H9 (cell line): ENCODE data around the gene DEFB121. TPM values are rescaled to one million over a fixed set of nuclear protein-coding genes. Genes with fewer than 3 reads are reported as not detected.

Source experiments
- DNase-seq: peaks from one replicate; pipeline ENCODE4 v3.0.0-alpha.2; 2017
- H2AFZ ChIP-seq: one replicate; pipeline ENCODE4 v1.6.1; 2013; ENCODE audit warnings: mild to moderate bottlenecking, low read length, control low read depth, moderate library complexity
- H2AK5ac ChIP-seq: 2 replicates; pipeline ENCODE4 v1.6.1; 2013; ENCODE audit warnings: low read length, control low read depth, mixed read lengths; ENCODE audit not compliant: insufficient read length
- H2BK120ac ChIP-seq: one replicate; pipeline ENCODE4 v1.6.1; 2013; ENCODE audit warnings: low read depth, mild to moderate bottlenecking, low read length, control low read depth, inconsistent platforms; ENCODE audit not compliant: poor library complexity, severe bottlenecking
- H2BK12ac ChIP-seq: 2 replicates; pipeline ENCODE4 v1.6.1; 2013; ENCODE audit warnings: low read length, control low read depth, mixed read lengths, low read depth; ENCODE audit not compliant: insufficient read length
- H2BK15ac ChIP-seq: 2 replicates; pipeline ENCODE4 v1.6.1; 2013; ENCODE audit warnings: low read depth, low read length, control low read depth
- H2BK20ac ChIP-seq: one replicate; pipeline ENCODE4 v1.6.1; 2013; ENCODE audit warnings: low read depth, mild to moderate bottlenecking, low read length, control low read depth, inconsistent platforms; ENCODE audit not compliant: poor library complexity, severe bottlenecking
- H2BK5ac ChIP-seq: 2 replicates; pipeline ENCODE4 v1.6.1; 2013; ENCODE audit warnings: low read length, control low read depth, mixed read lengths; ENCODE audit not compliant: insufficient read length
- H3K14ac ChIP-seq: 2 replicates; pipeline ENCODE4 v1.6.1; 2013; ENCODE audit warnings: low read length, control low read depth; ENCODE audit not compliant: insufficient read depth
- H3K18ac ChIP-seq: 2 replicates; pipeline ENCODE4 v1.6.1; 2013; ENCODE audit warnings: low read depth, mild to moderate bottlenecking, mixed read lengths, low read length, control low read depth; ENCODE audit not compliant: insufficient read length
- H3K23ac ChIP-seq: 2 replicates; pipeline ENCODE4 v1.6.1; 2013; ENCODE audit warnings: low read length, control low read depth, mixed read lengths, low read depth; ENCODE audit not compliant: insufficient read length
- H3K23me2 ChIP-seq: 2 replicates; pipeline ENCODE4 v1.6.1; 2013; ENCODE audit warnings: low read depth, mild to moderate bottlenecking, mixed read lengths, low read length, control low read depth; ENCODE audit not compliant: insufficient read length, poor library complexity, severe bottlenecking
- H3K27ac ChIP-seq: 2 replicates; pipeline ENCODE4 v1.5.1; 2013; ENCODE audit warnings: low read length, control low read depth, mixed read lengths, low read depth; ENCODE audit not compliant: insufficient read length
- H3K27me3 ChIP-seq: 2 replicates; pipeline ENCODE4 v1.6.1; 2013; ENCODE audit warnings: low read length, control low read depth, inconsistent platforms; ENCODE audit not compliant: insufficient read depth
- H3K4ac ChIP-seq: 2 replicates; pipeline ENCODE4 v1.6.1; 2013; ENCODE audit warnings: low read depth, mild to moderate bottlenecking, control low read depth, inconsistent platforms, low read length, moderate library complexity
- H3K4me1 ChIP-seq: 2 replicates; pipeline ENCODE4 v1.6.1; 2013; ENCODE audit warnings: low read length, control low read depth, inconsistent platforms; ENCODE audit not compliant: insufficient read depth
- H3K4me2 ChIP-seq: 2 replicates; pipeline ENCODE4 v1.6.1; 2013; ENCODE audit warnings: low read length, control low read depth, mixed read lengths; ENCODE audit not compliant: insufficient read length, insufficient read depth
- H3K56ac ChIP-seq: 2 replicates; pipeline ENCODE4 v1.6.1; 2013; ENCODE audit warnings: low read depth, mild to moderate bottlenecking, mixed read lengths, low read length, control low read depth; ENCODE audit not compliant: insufficient read length
- H3K79me1 ChIP-seq: 2 replicates; pipeline ENCODE4 v1.6.1; 2013; ENCODE audit warnings: low read depth, mild to moderate bottlenecking, moderate library complexity, low read length, control low read depth, inconsistent platforms; ENCODE audit not compliant: insufficient read depth, poor library complexity, severe bottlenecking
- H3K79me2 ChIP-seq: 2 replicates; pipeline ENCODE4 v1.6.1; 2013; ENCODE audit warnings: low read length, control low read depth, inconsistent platforms; ENCODE audit not compliant: insufficient read depth
- H3K9ac ChIP-seq: 2 replicates; pipeline ENCODE4 v1.6.1; 2013; ENCODE audit warnings: low read length, control low read depth, mixed read lengths; ENCODE audit not compliant: insufficient read length; ENCODE audit errors: extremely low read depth
- H3K9me3 ChIP-seq: one replicate; pipeline ENCODE4 v1.6.1; 2013; ENCODE audit warnings: low read depth, low read length, inconsistent platforms; ENCODE audit not compliant: control insufficient read depth
- H3T11ph ChIP-seq: one replicate; pipeline ENCODE4 v1.6.1; 2013; ENCODE audit warnings: mild to moderate bottlenecking, low read length, control low read depth, inconsistent platforms
- H4K20me1 ChIP-seq: one replicate; pipeline ENCODE4 v1.6.1; 2013; ENCODE audit not compliant: control insufficient read depth, insufficient read length, insufficient read depth
- H4K5ac ChIP-seq: 2 replicates; pipeline ENCODE4 v1.6.1; 2013; ENCODE audit warnings: low read depth, mild to moderate bottlenecking, mixed read lengths, low read length, control low read depth; ENCODE audit not compliant: insufficient read length
- H4K8ac ChIP-seq: replicated peaks from 2 replicates; pipeline ENCODE4 v1.6.1; 2013; ENCODE audit warnings: low read length, control low read depth, mixed read lengths, low read depth; ENCODE audit not compliant: insufficient read length
- H4K91ac ChIP-seq: 2 replicates; pipeline ENCODE4 v1.6.1; 2013; ENCODE audit warnings: low read depth, mild to moderate bottlenecking, moderate library complexity, mixed read lengths, low read length, control low read depth; ENCODE audit not compliant: insufficient read length
- H3K27ac Mint-ChIP-seq, 3 experiments: 2 replicates in 2 of 3; 3 replicates in 1 of 3; pipeline ENCODE4 v1.8.0; 2020 to 2021; ENCODE audit warnings: mixed read lengths in 3 of 3, mild to moderate bottlenecking in 1 of 3, moderate library complexity in 1 of 3
- H3K27me3 Mint-ChIP-seq: 2 replicates; pipeline ENCODE4 v1.8.0; 2021; ENCODE audit warnings: low read depth, mild to moderate bottlenecking, moderate library complexity, mixed read lengths
- H3K36me3 Mint-ChIP-seq, 3 experiments: 2 replicates in 2 of 3; 3 replicates in 1 of 3; pipeline ENCODE4 v1.8.0; 2020 to 2021; ENCODE audit warnings: low read depth in 3 of 3, mixed read lengths in 3 of 3; ENCODE audit not compliant: insufficient read depth in 1 of 3
- H3K4me1 Mint-ChIP-seq, 2 experiments: 2 replicates each; pipeline ENCODE4 v1.8.0; 2020; ENCODE audit warnings: mixed read lengths in 2 of 2
- H3K4me3 Mint-ChIP-seq, 2 experiments: 2 replicates in 1 of 2; 3 replicates in 1 of 2; pipeline ENCODE4 v1.8.0; 2020 to 2021; ENCODE audit warnings: mild to moderate bottlenecking in 2 of 2, mixed read lengths in 2 of 2, moderate library complexity in 1 of 2
- H3K9me3 Mint-ChIP-seq, 2 experiments: 2 replicates in 1 of 2; 3 replicates in 1 of 2; pipeline ENCODE4 v1.8.0; 2020; ENCODE audit warnings: mild to moderate bottlenecking in 2 of 2, mixed read lengths in 2 of 2, moderate library complexity in 1 of 2
- CTCF ChIP-seq: fragments of 200-600 bp; sonication (generic); conservative IDR thresholded peaks from 3 replicates; pipeline ENCODE4 v1.8.0; 2021; ENCODE audit warnings: antibody characterized with exemption, mild to moderate bottlenecking
- total RNA-seq: library from RNA; stranded (reverse); gene quantifications from 2 replicates; pipeline ENCODE4 v1.2.1, GENCODE V29; 2021

Gene DEFB121
- total RNA-seq, 1 experiment from 2014 or later: not detected

DNA sequence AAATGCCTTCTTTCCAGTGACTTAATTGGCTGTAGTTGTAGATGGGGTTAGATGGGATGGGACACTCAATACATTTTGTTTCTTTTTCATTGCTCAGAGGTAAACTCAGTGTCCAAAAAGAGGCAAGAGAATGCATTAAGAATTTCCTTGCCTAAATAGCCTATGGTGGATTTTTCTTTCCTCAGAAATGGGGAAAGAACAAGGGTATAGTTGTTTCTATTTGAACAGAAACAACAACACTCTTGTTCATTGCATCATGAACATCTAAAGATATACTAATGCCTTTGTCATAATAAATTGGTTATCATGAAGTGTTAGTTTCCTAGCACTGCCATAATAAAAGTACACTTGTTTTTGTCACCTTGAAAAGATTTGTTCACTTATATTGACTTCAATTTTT, 19.8 kb upstream of the DEFB121 start:
- no peak overlapping the region for H2BK5ac ChIP-seq
- no peak overlapping the region for H3K14ac ChIP-seq
- H4K8ac ChIP-seq: no peak overlapping the region
- no peak overlapping the region for H2BK120ac ChIP-seq
- no peak overlapping the region for H4K91ac ChIP-seq
- Mint-ChIP-seq H3K27ac (no peak overlapping the region), H3K27me3 (peaks cover 2% of the 10 kb centered on the region), H3K36me3 (peaks cover 0 to 28% (median 5%) of the 10 kb centered on the region in 3 experiments; a peak in 5 of 7 replicates), H3K4me3 (no peak overlapping the region), H3K4me1 (no peaks in the 10 kb centered on the region), H3K9me3 (peaks cover 61 to 69% of the 10 kb centered on the region in 2 experiments)
- no peaks in the 10 kb centered on the region for H4K20me1 ChIP-seq
- H2AFZ ChIP-seq: no peak overlapping the region
- H3K4me2 ChIP-seq: no peak overlapping the region
- DNase-seq: no peak
- no peaks in the 10 kb centered on the region for H3K23me2 ChIP-seq
- H3K9me3 ChIP-seq: peaks cover 46% of the 10 kb centered on the region
- no peaks in the 10 kb centered on the region for H3K4me1 ChIP-seq
- no peak overlapping the region for H2BK12ac ChIP-seq
- no peak overlapping the region for H3K4ac ChIP-seq
- H2AK5ac ChIP-seq: no peak overlapping the region
- no peak overlapping the region for H4K5ac ChIP-seq
- no peak for TF ChIP-seq CTCF
- no peak overlapping the region for H3K27ac ChIP-seq
- H3K27me3 ChIP-seq: no peaks in the 10 kb centered on the region
- no peak overlapping the region for H2BK15ac ChIP-seq
- no peak overlapping the region for H2BK20ac ChIP-seq
- H3K18ac ChIP-seq: no peak overlapping the region
- no peak overlapping the region for H3K23ac ChIP-seq
- H3K9ac ChIP-seq: no peak overlapping the region
- no peak overlapping the region for H3T11ph ChIP-seq
- no peaks in the 10 kb centered on the region for H3K79me2 ChIP-seq
- H3K56ac ChIP-seq: no peak overlapping the region
- H3K79me1 ChIP-seq: no peaks in the 10 kb centered on the region
